Mesenchymal stem cell (in vitro differentiated cells and primary cell): ENCODE data around the gene ME1.

ENCODE experiments used
- DNase-seq: peaks from one replicate; pipeline ENCODE4 v3.0.0-alpha.2; 2013
- H2AFZ ChIP-seq: one replicate; pipeline ENCODE4 v1.6.1; 2013; ENCODE audit warnings: low read depth, mild to moderate bottlenecking, control low read depth, inconsistent platforms, low read length, moderate library complexity
- H2AK5ac ChIP-seq: 2 replicates; pipeline ENCODE4 v1.6.1; 2013; ENCODE audit warnings: low read length, moderate library complexity, mild to moderate bottlenecking, inconsistent platforms; ENCODE audit not compliant: severe bottlenecking
- H2BK120ac ChIP-seq: one replicate; pipeline ENCODE4 v1.6.1; 2013; ENCODE audit warnings: low read depth, mild to moderate bottlenecking, inconsistent platforms, low read length, moderate library complexity
- H2BK12ac ChIP-seq, 2 experiments: one replicate each; pipeline ENCODE4 v1.6.1; 2013; ENCODE audit warnings: inconsistent platforms in 2 of 2, low read length in 2 of 2, mild to moderate bottlenecking in 2 of 2, moderate library complexity in 2 of 2, control low read depth in 1 of 2
- H2BK15ac ChIP-seq: one replicate; pipeline ENCODE4 v1.6.1; 2013; ENCODE audit warnings: mild to moderate bottlenecking, low read depth, inconsistent platforms; ENCODE audit not compliant: poor library complexity, severe bottlenecking
- H2BK5ac ChIP-seq: 2 replicates; pipeline ENCODE4 v1.6.1; 2013; ENCODE audit warnings: low read depth, mild to moderate bottlenecking, low read length, control low read depth, inconsistent platforms; ENCODE audit not compliant: poor library complexity, severe bottlenecking
- H3K14ac ChIP-seq, 2 experiments: one replicate each; pipeline ENCODE4 v1.6.1; 2013; ENCODE audit warnings: inconsistent platforms in 2 of 2, low read length in 2 of 2, control low read depth in 1 of 2, mild to moderate bottlenecking in 1 of 2, moderate library complexity in 1 of 2
- H3K18ac ChIP-seq, 2 experiments: one replicate each; pipeline ENCODE4 v1.6.1; 2013; ENCODE audit warnings: inconsistent platforms in 2 of 2, low read length in 2 of 2, control low read depth in 1 of 2, low read depth in 1 of 2, mild to moderate bottlenecking in 1 of 2
- H3K23ac ChIP-seq, 2 experiments: one replicate each; pipeline ENCODE4 v1.6.1; 2013; ENCODE audit warnings: inconsistent platforms in 2 of 2, low read length in 2 of 2, mild to moderate bottlenecking in 2 of 2, moderate library complexity in 2 of 2, control low read depth in 1 of 2
- H3K27ac ChIP-seq: 2 replicates; pipeline ENCODE4 v1.5.1; 2013; ENCODE audit warnings: mild to moderate bottlenecking, moderate library complexity, low read length, control low read depth, inconsistent platforms; ENCODE audit not compliant: poor library complexity, severe bottlenecking
- H3K27me3 ChIP-seq, 2 experiments: 2 replicates each; pipeline versions ENCODE4 v1.6.1 to v1.7.0; 2013; ENCODE audit warnings: low read length in 2 of 2, mild to moderate bottlenecking in 2 of 2, moderate library complexity in 2 of 2, control low read depth in 1 of 2, inconsistent platforms in 1 of 2; ENCODE audit not compliant: control insufficient read depth in 1 of 2, insufficient read depth in 1 of 2
- H3K36me3 ChIP-seq, 2 experiments: 2 replicates each; pipeline versions ENCODE4 v1.6.1 to v1.7.0; 2013; ENCODE audit warnings: low read length in 2 of 2, control low read depth in 1 of 2, inconsistent platforms in 1 of 2, low read depth in 1 of 2, mild to moderate bottlenecking in 1 of 2; ENCODE audit not compliant: insufficient read depth in 2 of 2, control insufficient read depth in 1 of 2
- H3K4ac ChIP-seq, 2 experiments: one replicate each; pipeline ENCODE4 v1.6.1; 2013; ENCODE audit warnings: inconsistent platforms in 2 of 2, low read length in 2 of 2, mild to moderate bottlenecking in 2 of 2, moderate library complexity in 2 of 2, control low read depth in 1 of 2, low read depth in 1 of 2
- H3K4me1 ChIP-seq: 2 replicates; pipeline ENCODE4 v1.6.1; 2013; ENCODE audit warnings: low read depth, low read length, control low read depth; ENCODE audit not compliant: control insufficient read depth, insufficient read depth
- H3K4me2 ChIP-seq: 2 replicates; pipeline ENCODE4 v1.6.1; 2013; ENCODE audit warnings: low read length, mild to moderate bottlenecking, inconsistent platforms; ENCODE audit not compliant: poor library complexity, severe bottlenecking
- H3K4me3 ChIP-seq, 2 experiments: 2 replicates each; pipeline versions ENCODE4 v1.5.1 to v1.7.0; 2013; ENCODE audit warnings: low read length in 2 of 2, mild to moderate bottlenecking in 2 of 2, control low read depth in 1 of 2, low read depth in 1 of 2; ENCODE audit not compliant: insufficient read depth in 1 of 2
- H3K79me1 ChIP-seq: replicated peaks from 2 replicates; pipeline ENCODE4 v1.6.1; 2013; ENCODE audit warnings: mild to moderate bottlenecking, control low read depth, low read length, inconsistent platforms; ENCODE audit not compliant: poor library complexity, severe bottlenecking
- H3K9ac ChIP-seq: 2 replicates; pipeline ENCODE4 v1.7.0; 2013; ENCODE audit warnings: mild to moderate bottlenecking, low read length, moderate library complexity
- H3K9me3 ChIP-seq: 2 replicates; pipeline ENCODE4 v1.7.0; 2013; ENCODE audit warnings: mild to moderate bottlenecking, low read length; ENCODE audit not compliant: control insufficient read depth
- H4K8ac ChIP-seq: one replicate; pipeline ENCODE4 v1.6.1; 2013; ENCODE audit warnings: inconsistent platforms, mild to moderate bottlenecking, low read length, moderate library complexity
- H4K91ac ChIP-seq: one replicate; pipeline ENCODE4 v1.6.1; 2013; ENCODE audit warnings: mild to moderate bottlenecking, low read length, inconsistent platforms
- WGBS: methylation state at CpG from one replicate; pipeline ENCODE4 v1.1.7; 2013; ENCODE audit warnings: mixed read lengths; 5-methylcytosine and 5-hydroxymethylcytosine counted together

Gene ME1

DNA sequence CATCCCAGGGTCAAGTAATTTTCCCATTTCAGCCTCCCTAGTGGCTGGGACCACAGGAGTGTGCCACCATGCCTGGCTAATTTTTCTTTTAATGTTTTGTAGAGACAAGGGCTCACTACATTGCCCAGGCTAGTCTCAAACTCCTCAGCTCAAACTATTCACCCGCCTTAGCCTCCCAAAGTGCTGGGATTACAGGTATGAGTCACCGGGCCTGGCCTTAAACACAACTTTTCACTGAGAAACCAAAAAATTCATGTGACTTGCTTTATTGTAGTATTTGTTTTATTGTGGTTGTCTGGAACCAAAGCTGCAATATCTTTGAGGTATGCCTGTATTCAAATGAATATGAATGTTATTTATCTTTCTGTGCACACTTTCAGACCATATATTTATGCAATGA lies 165.5 kb downstream of the ME1 start:
- Histone ChIP-seq H4K8ac (no peak overlapping the region), H3K4ac (no peak overlapping the region), H4K91ac (no peak overlapping the region), H3K18ac (no peak overlapping the region), H3K4me3 (no peak overlapping the region), H3K9me3 (no peaks in the 10 kb centered on the region), H3K9ac (no peak overlapping the region), H2BK5ac (no peak overlapping the region), H3K36me3 (no peaks in the 10 kb centered on the region), H2BK120ac (no peak overlapping the region), H2BK12ac (no peak overlapping the region), H2BK15ac (no peak overlapping the region), H3K27me3 (no peaks in the 10 kb centered on the region), H3K4me1 (peaks cover 3% of the 10 kb centered on the region), H3K79me1 (no peaks in the 10 kb centered on the region), H3K14ac (no peak overlapping the region), H3K27ac (no peak overlapping the region), H2AK5ac (no peak overlapping the region), H3K4me2 (no peak overlapping the region), H2AFZ (no peak overlapping the region), H3K23ac (no peak overlapping the region)
- 44% methylated on average over 1 of the region's 2 CpGs for WGBS
- DNase-seq, result peak; percentile 26

DNA sequence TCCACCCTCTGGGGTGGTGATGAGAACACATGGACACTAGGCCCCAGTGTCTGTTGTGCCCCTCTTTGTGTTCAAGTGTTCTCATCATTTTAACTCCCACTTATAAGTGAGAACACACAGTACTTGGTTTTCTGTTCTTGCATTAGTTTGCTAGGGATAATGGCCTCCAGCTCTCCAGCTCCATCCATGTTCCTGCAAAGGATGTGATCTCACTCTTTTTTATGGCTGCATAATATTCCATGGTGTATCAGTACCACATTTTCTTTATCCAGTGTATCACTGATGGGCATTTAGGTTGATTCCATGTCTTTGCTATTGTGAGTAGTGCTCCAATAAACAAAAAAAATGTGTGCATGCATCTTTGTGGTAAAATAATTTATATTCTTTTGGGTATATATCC lies 170.3 kb downstream of the ME1 start:
- Histone ChIP-seq H2AFZ (no peak overlapping the region), H3K36me3 (no peaks in the 10 kb centered on the region), H3K14ac (no peak overlapping the region), H4K8ac (no peak overlapping the region), H3K4ac (no peak overlapping the region), H3K23ac (no peak overlapping the region), H4K91ac (no peak overlapping the region), H3K27me3 (no peaks in the 10 kb centered on the region), H2BK15ac (no peak overlapping the region), H3K4me2 (no peak overlapping the region), H2BK5ac (no peak overlapping the region), H2BK120ac (no peak overlapping the region), H3K27ac (no peak overlapping the region), H3K18ac (no peak overlapping the region), H3K4me3 (no peak overlapping the region), H3K4me1 (peaks cover 3% of the 10 kb centered on the region), H3K79me1 (no peaks in the 10 kb centered on the region), H2BK12ac (no peak overlapping the region), H3K9me3 (no peaks in the 10 kb centered on the region), H2AK5ac (no peak overlapping the region), H3K9ac (no peak overlapping the region)
- DNase-seq, result no peak

DNA sequence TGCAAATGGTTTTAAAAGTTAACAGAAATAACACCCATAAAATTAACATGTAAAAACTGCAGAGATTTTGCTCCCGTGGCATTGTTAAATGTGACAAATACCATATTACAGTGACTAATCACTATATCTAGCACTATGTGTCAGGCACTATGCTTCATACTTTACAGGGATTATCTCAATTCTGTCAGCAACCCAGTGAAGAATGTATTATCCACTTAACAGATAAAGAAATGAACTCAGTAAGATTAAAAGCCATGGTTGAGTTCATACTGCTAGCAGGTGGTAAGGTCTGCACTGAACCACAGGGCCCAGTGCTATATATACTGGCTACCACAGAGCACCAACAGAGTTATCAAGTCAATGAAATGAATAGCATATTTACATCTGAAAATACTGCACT lies 172.3 kb downstream of the ME1 start:
- Histone ChIP-seq H3K4me2 (no peak overlapping the region), H3K14ac (no peak overlapping the region), H2AK5ac (no peak overlapping the region), H3K23ac (no peak overlapping the region), H3K79me1 (no peaks in the 10 kb centered on the region), H4K8ac (no peak overlapping the region), H3K4me3 (no peak overlapping the region), H3K4me1 (no peaks in the 10 kb centered on the region), H2BK120ac (no peak overlapping the region), H2BK12ac (no peak overlapping the region), H3K27ac (no peak overlapping the region), H3K27me3 (no peaks in the 10 kb centered on the region), H3K36me3 (no peaks in the 10 kb centered on the region), H2AFZ (no peak overlapping the region), H3K4ac (no peak overlapping the region), H3K18ac (no peak overlapping the region), H3K9me3 (no peaks in the 10 kb centered on the region), H4K91ac (no peak overlapping the region), H3K9ac (no peak overlapping the region), H2BK15ac (no peak overlapping the region), H2BK5ac (no peak overlapping the region)
- peak; percentile 19 for DNase-seq
- WGBS, result 86% methylated on average over 1 of the region's 1 CpG

DNA sequence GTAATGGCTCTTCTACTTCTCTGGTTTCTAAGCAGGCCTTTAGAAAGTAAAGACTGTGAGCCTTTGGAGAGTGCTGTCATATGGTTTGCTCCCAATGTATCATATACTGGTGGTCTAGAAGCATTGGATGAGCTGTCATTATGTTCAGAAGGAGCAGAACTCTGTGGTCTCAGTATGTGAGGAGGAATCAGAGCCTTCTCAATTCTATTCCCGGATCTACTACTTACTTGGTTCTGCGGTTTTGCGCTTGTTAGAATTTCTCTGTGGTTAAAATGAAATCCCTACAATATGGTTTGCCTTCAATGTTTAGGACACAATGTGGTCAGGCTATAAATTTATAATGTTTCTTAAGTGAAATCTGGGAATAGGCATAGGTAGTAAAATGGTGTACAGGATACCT lies 173.1 kb downstream of the ME1 start:
- H3K27ac ChIP-seq, result no peak overlapping the region
- WGBS, result 100% methylated on average over 2 of the region's 3 CpGs
- H3K79me1 ChIP-seq, result no peaks in the 10 kb centered on the region

More for the DNA sequence above, 173.1 kb downstream of the ME1 start:
- H4K8ac ChIP-seq, result no peak overlapping the region
- H3K14ac ChIP-seq, result no peak overlapping the region
- no peak for DNase-seq
- H3K9ac ChIP-seq, result no peak overlapping the region
- H3K4me1 ChIP-seq, result no peaks in the 10 kb centered on the region
- H2AFZ ChIP-seq, result no peak overlapping the region
- H3K27me3 ChIP-seq, result no peaks in the 10 kb centered on the region
- H3K4me2 ChIP-seq, result no peak overlapping the region
- H3K4me3 ChIP-seq, result no peak overlapping the region
- no peak overlapping the region for H4K91ac ChIP-seq
- H3K9me3 ChIP-seq, result no peaks in the 10 kb centered on the region
- no peak overlapping the region for H2BK12ac ChIP-seq
- no peak overlapping the region for H3K23ac ChIP-seq
- H2AK5ac ChIP-seq, result no peak overlapping the region
- no peak overlapping the region for H2BK15ac ChIP-seq
- H2BK120ac ChIP-seq, result no peak overlapping the region
- H2BK5ac ChIP-seq, result no peak overlapping the region
- no peak overlapping the region for H3K18ac ChIP-seq
- H3K4ac ChIP-seq, result no peak overlapping the region
- H3K36me3 ChIP-seq, result peaks cover 0 to 5% of the 10 kb centered on the region in 2 experiments
